ENCODE data around the gene TMEM123. TPM values are rescaled to one million over a fixed set of nuclear protein-coding genes. Genes with fewer than 3 reads are reported as not detected.

Gene TMEM123
- total RNA-seq, 1 experiment from 2014 or later, result 236 TPM

DNA sequence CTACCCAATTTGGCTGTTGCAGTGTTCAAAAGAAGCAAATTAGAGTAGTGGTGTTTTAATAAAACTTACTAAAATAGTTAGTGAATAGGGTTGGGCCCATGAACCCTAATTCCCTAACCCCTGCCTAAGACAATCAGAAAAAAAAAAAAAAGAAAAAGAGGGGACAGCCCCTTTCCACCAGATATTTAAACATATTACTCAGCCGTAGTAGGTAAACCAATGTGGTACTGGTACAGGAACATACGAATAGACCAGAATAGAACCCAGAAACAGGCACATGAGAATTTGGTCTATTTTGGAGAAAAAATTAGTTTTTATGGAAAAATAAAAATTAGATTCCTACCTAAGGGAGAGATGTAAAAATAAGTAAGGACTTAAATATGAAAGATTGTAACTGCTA, 39.4 kb upstream of the TMEM123 start:
- H3K27ac Mint-ChIP-seq (ENCODE audit: unreplicated experiment), result no peak overlapping the region
- TF ChIP-seq, protein P1, sequence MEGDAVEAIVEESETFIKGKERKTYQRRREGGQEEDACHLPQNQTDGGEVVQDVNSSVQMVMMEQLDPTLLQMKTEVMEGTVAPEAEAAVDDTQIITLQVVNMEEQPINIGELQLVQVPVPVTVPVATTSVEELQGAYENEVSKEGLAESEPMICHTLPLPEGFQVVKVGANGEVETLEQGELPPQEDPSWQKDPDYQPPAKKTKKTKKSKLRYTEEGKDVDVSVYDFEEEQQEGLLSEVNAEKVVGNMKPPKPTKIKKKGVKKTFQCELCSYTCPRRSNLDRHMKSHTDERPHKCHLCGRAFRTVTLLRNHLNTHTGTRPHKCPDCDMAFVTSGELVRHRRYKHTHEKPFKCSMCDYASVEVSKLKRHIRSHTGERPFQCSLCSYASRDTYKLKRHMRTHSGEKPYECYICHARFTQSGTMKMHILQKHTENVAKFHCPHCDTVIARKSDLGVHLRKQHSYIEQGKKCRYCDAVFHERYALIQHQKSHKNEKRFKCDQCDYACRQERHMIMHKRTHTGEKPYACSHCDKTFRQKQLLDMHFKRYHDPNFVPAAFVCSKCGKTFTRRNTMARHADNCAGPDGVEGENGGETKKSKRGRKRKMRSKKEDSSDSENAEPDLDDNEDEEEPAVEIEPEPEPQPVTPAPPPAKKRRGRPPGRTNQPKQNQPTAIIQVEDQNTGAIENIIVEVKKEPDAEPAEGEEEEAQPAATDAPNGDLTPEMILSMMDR (IDR thresholded peaks at IDR 0.05; ENCODE audit: unreplicated experiment), result no peak
- CTCF ChIA-PET, result no interaction called here
- no peak for DNase-seq
- H3K4me1 Mint-ChIP-seq (ENCODE audit: low read depth, unreplicated experiment), result peaks cover 18% of the 10 kb centered on the region
- H3K36me3 Mint-ChIP-seq (ENCODE audit: insufficient read depth, unreplicated experiment), result no peaks in the 10 kb centered on the region
- intact Hi-C loops (cut with micrococcal nuclease; ENCODE audit: unreplicated experiment), result loop anchor here (10.0 kb wide), 2 partner anchors 147 to 627 kb away; partner anchors contain the start of gene BIRC2
- BruUV-seq (replicated peaks), result no TSS peak
- no peaks in the 10 kb centered on the region for H3K9me3 Mint-ChIP-seq (ENCODE audit: low read depth, unreplicated experiment)
- H3K27me3 Mint-ChIP-seq (ENCODE audit: unreplicated experiment), result no peaks in the 10 kb centered on the region
- no peak overlapping the region for H3K4me3 Mint-ChIP-seq (ENCODE audit: low read depth, unreplicated experiment)

DNA sequence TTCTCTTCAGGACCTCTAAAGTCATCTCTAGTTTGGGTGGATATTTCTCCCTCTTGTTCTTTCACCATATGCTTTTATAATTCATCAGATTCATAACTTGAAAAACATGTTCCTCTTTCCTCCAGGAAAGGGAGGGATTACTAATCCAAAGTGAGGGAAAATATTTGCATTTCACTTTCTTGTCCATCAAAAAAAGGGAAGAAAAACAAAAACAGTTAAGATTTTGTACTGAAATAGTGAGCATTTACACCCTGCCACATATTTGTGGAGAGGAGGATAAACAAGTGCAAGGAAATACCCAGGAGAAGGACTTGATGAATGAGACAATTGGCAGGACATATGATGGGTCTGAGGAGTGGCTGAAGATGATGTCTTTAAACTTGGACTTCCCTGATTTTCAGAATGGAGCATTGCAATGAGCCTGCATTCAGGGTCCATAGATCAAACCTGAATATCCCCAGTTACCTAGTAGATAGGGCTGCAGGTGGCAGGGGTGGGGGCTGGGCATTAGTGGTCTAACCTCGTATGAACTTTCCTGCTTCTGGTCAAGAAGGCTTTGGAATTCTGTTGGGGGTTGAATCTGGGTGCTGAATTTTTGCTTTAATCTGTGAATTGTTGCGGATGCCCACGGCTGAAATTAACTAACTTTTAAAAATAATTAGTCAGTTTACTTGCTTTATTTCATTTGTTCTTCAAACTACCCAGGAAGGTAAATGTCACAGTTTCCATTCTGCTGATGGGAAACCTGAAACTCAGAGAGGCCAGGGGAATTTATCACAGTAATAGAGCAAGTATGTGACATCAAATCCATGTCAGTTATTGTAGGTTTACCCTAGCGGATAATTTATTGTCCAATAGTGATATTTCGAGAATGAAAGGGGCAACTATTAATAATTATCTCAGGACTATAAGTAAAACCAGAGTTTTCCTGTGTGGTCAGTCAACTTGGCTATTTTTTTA, 36.9 kb upstream of the TMEM123 start:
- Mint-ChIP-seq H3K4me1 (ENCODE audit: low read depth, unreplicated experiment) (peaks cover 28% of the 10 kb centered on the region), H3K4me3 (ENCODE audit: low read depth, unreplicated experiment) (no peak overlapping the region), H3K27ac (ENCODE audit: unreplicated experiment) (no peak overlapping the region), H3K27me3 (ENCODE audit: unreplicated experiment) (no peaks in the 10 kb centered on the region), H3K9me3 (ENCODE audit: low read depth, unreplicated experiment) (no peaks in the 10 kb centered on the region), H3K36me3 (ENCODE audit: insufficient read depth, unreplicated experiment) (no peaks in the 10 kb centered on the region)
- intact Hi-C loops (cut with micrococcal nuclease; ENCODE audit: unreplicated experiment), result loop anchor here (10.0 kb wide), 2 partner anchors 145 to 625 kb away; partner anchors contain the start of gene BIRC2
- CTCF ChIA-PET, result no interaction called here
- no TSS peak for BruUV-seq (replicated peaks)
- TF ChIP-seq, protein P1 (IDR thresholded peaks at IDR 0.05; ENCODE audit: unreplicated experiment), result no peak
- DNase-seq, result no peak

DNA sequence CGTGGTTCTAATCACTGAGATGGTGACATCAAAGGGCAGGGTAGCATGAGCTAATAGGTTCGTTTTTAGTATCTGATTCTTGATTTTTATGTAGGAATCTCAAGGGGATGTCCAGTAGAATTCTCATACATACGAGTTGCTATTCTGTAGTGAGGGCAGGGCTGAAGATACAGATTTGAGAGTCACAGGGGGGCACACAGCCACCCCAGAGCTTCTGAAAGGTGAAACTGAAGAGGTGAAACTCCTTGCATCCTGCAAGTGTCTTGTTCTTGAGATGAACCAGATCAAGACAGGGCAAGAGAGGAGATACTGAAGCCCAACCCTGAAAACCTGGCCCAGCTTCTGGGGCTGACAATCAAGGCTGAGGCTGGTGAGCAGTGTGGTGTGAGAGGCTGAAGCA, 35.6 kb upstream of the TMEM123 start:
- Mint-ChIP-seq H3K36me3 (ENCODE audit: insufficient read depth, unreplicated experiment) (no peaks in the 10 kb centered on the region), H3K27me3 (ENCODE audit: unreplicated experiment) (no peaks in the 10 kb centered on the region), H3K27ac (ENCODE audit: unreplicated experiment) (no peak overlapping the region), H3K9me3 (ENCODE audit: low read depth, unreplicated experiment) (no peaks in the 10 kb centered on the region), H3K4me1 (ENCODE audit: low read depth, unreplicated experiment) (peaks cover 28% of the 10 kb centered on the region), H3K4me3 (ENCODE audit: low read depth, unreplicated experiment) (no peak overlapping the region)
- CTCF ChIA-PET, result no interaction called here
- TF ChIP-seq, protein P1 (IDR thresholded peaks at IDR 0.05; ENCODE audit: unreplicated experiment), result no peak
- DNase-seq, result no peak
- BruUV-seq (replicated peaks), result no TSS peak
- intact Hi-C loops (cut with micrococcal nuclease; ENCODE audit: unreplicated experiment), result no loop called here

DNA sequence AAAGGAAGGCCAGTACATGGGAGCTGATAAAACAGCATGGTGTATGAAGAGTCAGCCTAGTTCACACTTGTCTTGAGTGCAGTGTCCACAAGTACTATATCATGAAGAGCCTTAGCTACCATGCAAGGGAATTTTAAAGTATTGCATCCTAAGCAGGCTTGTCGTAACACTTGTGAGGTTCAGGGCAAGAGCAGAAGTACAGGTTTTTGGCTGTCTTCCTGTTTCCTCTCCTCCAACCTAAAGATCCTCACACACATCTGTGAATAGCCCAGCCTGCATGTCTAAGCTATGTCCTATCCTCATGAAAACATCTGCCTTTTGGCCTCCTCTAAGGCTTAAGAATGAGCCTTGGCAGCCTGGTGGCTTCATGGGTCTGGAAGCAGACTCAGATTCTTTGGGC, 34.6 kb upstream of the TMEM123 start:
- no peaks in the 10 kb centered on the region for H3K27me3 Mint-ChIP-seq (ENCODE audit: unreplicated experiment)
- peaks cover 28% of the 10 kb centered on the region for H3K4me1 Mint-ChIP-seq (ENCODE audit: low read depth, unreplicated experiment)
- TF ChIP-seq, protein P1 (IDR thresholded peaks at IDR 0.05; ENCODE audit: unreplicated experiment), result no peak
- intact Hi-C loops (cut with micrococcal nuclease; ENCODE audit: unreplicated experiment), result no loop called here
- no peak for DNase-seq
- H3K9me3 Mint-ChIP-seq (ENCODE audit: low read depth, unreplicated experiment), result no peaks in the 10 kb centered on the region
- CTCF ChIA-PET, result no interaction called here
- no peak overlapping the region for H3K27ac Mint-ChIP-seq (ENCODE audit: unreplicated experiment)
- no TSS peak for BruUV-seq (replicated peaks)
- H3K4me3 Mint-ChIP-seq (ENCODE audit: low read depth, unreplicated experiment), result no peak overlapping the region
- no peaks in the 10 kb centered on the region for H3K36me3 Mint-ChIP-seq (ENCODE audit: insufficient read depth, unreplicated experiment)

All from Calu3 (cell line).